HG03342 (cell line): Measurements from ENCODE around the gene OR5D16.
"Not testable (repeated sequence)": the region's sequence is repeated elsewhere in the genome, so short reads cannot be mapped to it uniquely, and the experiment has no call there.

ENCODE experiments used
- ATAC-seq: cut with Tn5 transposase; IDR thresholded peaks from one replicate; pipeline ENCODE4 v1.9.1; 2021; ENCODE audit warnings: mild to moderate bottlenecking, moderate library complexity; ENCODE audit not compliant: unreplicated experiment

Gene OR5D16

DNA sequence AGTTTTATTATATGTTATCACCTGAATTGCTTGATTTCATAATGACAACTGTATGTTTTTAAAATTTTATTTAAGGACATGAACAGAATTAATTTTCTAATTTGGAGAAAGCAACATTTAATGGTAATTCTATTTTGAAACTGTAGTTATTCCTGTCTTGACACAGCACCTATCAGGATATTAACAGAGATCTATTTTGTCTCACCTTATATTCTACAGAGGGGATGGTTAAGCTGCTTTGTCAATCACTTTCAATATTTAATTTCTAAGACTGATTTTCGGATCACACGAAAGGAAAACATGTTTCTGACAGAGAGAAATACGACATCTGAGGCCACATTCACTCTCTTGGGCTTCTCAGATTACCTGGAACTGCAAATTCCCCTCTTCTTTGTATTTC is at the start of gene OR5D16:
TSS of gene OR5D16 (plus strand) at position 301 of the 400 bp plus-strand sequence. CDS start at position 301, 0 bp downstream.
- no peak for ATAC-seq

DNA sequence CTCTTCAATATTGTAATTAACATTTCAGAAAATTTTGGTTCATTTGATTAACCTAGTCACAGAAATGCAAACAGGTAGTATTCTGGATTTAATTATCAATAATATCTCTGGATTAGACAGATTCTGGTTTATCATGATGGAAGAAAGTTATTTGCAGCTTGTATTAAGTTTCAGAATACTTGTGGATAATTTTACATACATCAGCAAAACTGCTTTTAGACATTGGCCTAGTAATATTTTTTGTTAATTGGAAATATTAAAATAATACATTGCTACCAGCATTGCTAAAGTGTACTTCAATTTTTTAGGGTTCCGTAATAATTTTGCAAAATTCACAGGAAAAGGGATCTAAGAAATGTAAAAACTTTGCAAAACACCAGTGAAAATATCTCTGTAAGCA is 46.9 kb upstream of the OR5D16 start:
- no peak for ATAC-seq

DNA sequence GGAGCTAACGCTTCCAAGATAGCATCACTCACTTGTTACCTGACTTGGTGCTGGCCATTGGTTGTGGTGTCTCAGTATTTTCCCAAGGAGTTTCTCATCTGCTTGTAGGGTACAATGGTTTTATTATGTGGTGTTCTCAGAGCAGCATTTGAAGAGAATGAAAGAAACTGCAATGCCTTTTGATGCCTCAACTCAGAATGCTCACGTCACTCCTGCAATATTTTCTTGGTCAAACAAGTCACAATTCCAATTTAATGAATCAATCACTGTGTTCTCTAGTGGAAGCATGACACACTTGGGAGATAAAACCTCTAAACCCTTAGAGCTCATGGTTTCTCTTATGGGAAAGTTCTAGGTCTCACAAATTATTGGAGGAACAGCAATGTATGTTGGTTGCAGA is 45.2 kb upstream of the OR5D16 start:
- no peak for ATAC-seq

DNA sequence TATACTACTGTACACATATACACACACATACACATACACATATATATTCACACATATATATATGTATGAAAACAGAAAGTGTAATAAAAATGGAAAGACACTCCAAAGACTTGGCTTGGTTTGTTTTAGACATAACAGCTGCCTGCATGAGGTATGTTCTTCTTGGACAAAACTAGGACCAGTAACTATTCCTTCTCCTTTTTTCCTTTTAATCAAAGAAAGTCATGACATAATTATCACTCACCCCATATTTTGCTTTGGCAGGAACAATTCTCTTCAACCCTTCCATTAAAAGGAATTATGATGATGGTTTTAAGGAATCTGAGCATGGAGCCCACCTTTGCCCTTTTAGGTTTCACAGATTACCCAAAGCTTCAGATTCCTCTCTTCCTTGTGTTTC is 43.3 kb upstream of the OR5D16 start, which contains the start of gene OR5D14:
TSS of gene OR5D14 (plus strand) at position 301 of the 400 bp plus-strand sequence. CDS start at position 301, 0 bp downstream.
- no peak for ATAC-seq

DNA sequence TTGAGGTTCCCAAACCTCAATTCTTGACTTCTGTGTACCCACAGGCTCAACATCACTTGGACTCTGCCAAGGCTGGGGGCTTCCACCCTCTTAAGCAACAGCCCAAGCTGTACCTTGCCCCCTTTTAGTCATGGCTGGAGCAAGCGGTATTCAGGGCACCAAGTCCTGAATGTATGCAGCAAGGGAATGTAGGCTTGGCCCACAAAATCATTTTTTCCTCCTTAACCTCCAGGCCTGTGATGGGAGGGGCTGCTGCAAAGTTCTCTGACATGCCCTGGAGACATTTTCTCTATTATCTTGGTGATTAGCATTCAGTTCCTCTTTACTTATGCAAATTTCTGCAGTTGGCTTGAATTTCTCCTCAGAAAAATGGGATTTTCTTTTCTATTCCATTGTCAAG is 32.3 kb upstream of the OR5D16 start:
- ATAC-seq = no peak

DNA sequence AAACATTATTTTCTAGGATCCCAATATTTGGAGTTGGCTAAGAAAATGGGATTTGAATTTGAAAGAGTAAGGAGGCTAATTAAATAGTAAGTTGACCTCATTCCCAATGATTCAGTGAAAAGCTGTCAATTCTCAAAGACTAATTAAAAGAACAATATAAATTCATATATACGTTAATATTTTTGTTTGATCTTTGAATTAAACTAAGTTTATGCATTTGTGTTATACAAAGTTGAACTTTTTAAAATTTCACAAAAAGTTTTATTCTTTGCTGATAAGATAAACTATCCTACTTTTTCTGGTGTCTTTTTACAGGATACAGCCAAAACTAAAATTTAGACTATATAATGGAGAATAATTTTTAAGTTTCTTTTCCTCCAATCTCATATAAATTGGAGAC is 27.5 kb upstream of the OR5D16 start, which contains the start of gene OR5L1:
TSS of gene OR5L1 (plus strand) at position 301 of the 400 bp plus-strand sequence. CDS start 100 bp downstream, outside the sequence.
- no peak for ATAC-seq

DNA sequence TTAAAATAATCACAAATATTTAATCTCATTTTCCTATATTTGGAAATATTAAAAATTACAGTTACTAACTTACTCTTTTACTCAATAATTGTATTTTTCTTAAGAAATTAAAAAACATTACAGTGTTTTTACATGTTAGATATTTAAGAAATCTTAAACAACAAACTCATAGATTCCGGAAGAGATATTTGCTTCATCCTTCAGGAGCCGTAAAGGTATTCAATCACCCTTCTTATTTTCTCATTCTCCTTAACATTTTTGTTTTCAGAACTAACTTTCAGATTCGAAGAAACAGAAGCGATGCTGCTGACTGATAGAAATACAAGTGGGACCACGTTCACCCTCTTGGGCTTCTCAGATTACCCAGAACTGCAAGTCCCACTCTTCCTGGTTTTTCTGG is 19.2 kb upstream of the OR5D16 start, which contains the start of gene OR5D18:
TSS of gene OR5D18 (plus strand) at position 301 of the 400 bp plus-strand sequence. CDS start at position 301, 0 bp downstream.
- ATAC-seq = no peak

DNA sequence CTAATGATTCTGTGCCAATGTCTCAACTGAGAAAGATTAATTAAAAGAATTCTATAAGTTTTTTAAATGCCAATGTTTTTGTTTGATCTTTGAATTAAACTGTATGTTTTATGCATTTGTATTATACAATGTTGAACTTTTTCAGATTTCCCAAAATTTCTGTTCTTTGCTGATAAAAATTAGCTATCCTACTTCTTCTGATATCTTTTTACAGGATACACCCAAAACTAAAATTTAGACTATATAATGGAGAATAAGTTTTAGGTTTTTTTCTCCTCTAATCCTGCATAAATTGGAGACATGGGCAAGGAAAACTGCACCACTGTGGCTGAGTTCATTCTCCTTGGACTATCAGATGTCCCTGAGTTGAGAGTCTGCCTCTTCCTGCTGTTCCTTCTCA is 11.6 kb upstream of the OR5D16 start, which contains the start of gene OR5L2:
TSS of gene OR5L2 (plus strand) at position 301 of the 400 bp plus-strand sequence. CDS start at position 301, 0 bp downstream.
- ATAC-seq = no peak

DNA sequence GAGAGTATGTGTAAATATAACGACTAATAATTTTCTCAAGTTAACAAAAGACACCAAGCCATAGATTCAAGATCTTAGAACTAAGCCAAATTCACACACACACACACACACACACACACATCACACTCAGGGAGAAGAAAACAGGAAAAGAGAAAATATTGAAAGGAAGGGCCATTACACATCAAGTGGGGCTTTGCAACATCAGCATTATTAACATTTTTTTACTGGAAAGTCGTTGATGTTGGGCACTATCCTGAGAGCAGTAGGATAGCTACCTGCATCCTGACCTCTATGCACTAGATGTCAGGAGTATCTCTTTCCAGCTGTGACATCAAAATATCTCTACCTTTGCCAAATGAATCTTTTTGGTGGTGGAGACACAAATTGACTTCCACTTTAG is 8.9 kb downstream of the OR5D16 start:
- no peak for ATAC-seq

DNA sequence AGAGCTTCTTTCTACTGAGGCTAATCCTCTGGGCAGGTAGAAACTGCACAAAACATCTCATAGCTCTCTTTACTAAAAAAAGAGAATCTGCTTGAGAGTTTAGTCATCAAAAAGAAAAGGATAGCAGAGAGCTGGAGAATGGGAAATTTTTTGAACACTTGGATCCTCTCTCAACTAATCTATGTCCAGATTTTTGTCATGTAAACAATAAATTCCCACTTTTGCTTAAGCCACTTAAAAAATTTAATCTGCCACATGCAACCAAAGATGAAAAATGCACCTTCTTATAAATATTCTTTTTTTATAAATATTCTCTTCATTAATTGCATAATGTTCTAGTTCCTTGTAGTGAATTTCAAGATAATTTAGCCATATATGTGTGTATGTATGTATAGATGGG is 10.5 kb downstream of the OR5D16 start:
- no peak for ATAC-seq

DNA sequence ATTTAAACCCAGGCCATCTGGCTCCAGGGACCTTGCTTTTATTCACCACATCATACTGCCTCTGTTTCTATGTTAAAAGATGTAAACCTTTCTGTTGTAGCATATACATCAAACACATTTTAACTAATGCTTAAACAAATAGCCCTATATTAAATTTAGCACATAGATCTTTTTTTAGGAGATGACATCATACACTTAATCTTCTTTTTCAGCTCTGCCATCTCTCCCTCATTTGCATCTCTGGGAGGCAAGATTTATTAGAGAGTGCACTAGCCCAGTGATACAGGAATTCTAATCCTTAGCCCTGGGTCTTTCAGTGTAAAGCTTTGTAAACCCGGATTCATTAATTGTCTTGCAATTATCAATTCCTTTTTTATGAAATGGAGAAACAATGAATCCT is 13.6 kb downstream of the OR5D16 start:
- no peak for ATAC-seq

DNA sequence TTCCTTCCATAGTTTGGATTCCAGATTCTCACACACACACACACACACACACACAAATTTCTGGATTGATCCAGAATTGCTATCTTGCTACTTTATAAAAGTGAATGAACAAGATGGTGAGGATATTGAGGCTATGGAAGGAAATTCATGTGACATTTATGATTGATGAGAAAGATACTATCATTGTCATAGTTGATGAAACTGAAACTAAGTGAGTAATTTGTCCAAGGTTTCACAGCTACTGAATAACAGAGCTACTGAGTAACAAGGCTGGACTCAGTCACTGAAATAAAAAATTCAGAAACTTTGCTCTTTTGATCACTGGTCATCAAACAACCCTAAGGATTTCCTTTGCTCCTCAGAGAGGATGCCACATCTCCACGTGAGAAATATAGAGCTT is 16.2 kb downstream of the OR5D16 start:
- peak; percentile 66 for ATAC-seq

DNA sequence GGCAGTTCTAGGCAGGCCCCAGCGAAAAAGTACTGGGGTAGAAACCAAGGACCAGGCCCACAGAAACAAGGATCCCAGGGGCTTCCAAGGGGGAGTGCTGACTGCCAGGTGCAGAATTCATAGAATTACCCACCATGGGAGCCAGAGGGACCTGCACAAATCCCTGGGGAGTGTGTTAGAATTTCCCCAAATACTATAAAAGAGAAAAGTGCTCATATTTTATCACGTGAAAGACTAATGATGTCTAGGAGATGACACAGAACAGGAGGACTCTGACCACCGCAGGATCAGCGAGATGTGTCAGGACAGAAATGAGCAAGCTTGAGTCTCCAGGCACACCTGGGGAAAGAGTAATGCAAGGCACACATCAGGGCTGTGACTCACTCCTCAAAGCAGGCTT is 28.8 kb downstream of the OR5D16 start:
- not testable (repeated sequence) for ATAC-seq

DNA sequence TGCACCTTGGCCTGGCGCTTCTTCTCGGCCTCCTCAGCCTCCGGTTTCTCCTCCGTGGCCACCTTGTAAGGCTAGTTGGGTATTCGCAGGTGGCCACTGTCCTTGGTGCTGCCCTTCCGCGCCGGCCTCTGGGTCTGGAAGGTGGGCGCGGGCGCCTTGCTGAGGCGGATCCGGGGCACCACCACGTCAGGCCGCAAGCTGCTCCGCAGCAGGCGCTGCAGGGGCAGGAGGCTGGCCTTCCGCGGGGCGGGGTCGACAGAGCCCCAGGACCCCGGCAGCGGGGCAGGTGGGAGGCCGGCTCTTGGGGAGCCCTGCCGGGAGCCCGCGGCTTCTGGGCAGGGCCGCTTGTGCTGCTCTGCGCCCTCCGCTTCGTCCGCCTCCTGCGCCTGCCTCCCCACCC is 34.2 kb downstream of the OR5D16 start:
- not testable (repeated sequence) for ATAC-seq

DNA sequence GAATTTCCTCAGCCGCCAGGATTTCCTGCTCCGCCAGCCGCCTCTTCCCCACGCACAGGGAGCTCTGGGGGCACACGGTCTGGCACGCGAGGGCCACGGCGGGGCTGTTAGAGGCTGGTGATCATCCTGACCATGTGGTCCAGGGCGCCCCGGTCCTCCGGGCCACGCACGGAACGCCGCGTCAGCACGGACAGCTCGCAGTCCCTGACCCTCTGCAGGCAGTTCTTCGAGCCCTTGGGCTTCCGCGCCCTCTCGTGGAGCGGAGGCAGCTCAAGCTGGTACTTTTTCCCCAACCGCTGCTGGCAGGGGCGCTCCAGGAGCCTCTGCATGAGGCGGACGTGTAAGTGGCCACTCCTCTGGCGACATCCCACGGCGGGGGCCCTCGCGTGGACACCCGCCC is 34.6 kb downstream of the OR5D16 start:
- ATAC-seq = not testable (repeated sequence)

DNA sequence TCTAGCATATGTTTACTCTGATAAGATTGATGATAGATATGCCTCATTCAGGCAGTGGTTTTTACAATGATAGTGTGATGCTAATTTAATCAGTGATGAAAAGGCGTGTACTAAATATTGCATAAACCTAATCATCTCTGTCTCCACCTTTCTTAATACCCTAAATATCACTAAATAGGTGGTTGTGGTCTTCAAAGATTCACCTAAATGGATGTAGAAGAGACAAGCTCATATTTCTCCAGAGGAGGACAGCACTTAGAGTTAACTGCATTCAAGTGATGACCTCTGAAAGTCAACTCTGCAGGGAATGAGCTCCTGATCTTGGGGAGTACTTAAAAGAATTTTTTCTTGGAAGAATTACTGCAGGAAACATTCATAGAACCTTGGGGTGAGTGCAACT is 44.4 kb downstream of the OR5D16 start, which contains the start of gene TRIM51:
TSS of gene TRIM51 (plus strand) at position 301 of the 400 bp plus-strand sequence. CDS start 2,132 bp downstream, outside the sequence.
- not testable (repeated sequence) for ATAC-seq

DNA sequence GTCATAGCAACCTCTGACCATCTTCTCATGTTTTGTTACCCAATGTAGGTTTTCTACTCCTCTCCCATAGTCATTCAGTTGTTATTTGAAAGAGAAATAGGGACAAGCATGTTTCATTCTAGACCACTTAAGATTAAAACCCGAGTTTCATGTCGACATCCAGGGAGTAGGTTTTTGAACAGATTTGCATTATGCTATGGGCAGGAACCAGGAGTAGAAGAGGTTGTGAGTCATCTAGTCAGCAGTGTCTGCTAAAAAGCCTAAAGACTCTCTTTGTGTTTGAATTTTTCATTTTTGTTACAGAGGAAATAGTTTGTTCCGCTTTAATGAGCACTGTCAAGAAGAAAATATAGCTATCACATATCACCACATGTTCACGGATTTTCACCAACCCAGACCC is 46.4 kb downstream of the OR5D16 start:
- not testable (repeated sequence) for ATAC-seq

DNA sequence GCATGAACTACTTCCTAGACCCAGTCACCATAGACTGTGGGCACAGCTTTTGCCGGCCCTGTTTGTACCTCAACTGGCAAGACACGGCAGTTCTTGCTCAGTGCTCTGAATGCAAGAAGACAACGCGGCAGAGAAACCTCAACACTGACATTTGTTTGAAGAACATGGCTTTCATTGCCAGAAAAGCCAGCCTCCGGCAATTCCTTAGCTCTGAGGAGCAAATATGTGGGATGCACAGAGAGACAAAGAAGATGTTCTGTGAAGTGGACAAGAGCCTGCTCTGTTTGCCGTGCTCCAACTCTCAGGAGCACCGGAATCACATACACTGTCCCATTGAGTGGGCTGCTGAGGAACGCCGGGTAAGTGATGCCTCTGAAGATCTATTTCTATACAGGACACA is 46.9 kb downstream of the OR5D16 start:
- ATAC-seq = not testable (repeated sequence)
